Measurements from ENCODE around the gene ZC3H7A. TPM values are rescaled to one million over a fixed set of nuclear protein-coding genes. Genes with fewer than 3 reads are reported as not detected.

The ZC3H7A gene
- polyA plus RNA-seq, 3 donors: 72.8 to 98.0 (median 86.9) TPM

DNA sequence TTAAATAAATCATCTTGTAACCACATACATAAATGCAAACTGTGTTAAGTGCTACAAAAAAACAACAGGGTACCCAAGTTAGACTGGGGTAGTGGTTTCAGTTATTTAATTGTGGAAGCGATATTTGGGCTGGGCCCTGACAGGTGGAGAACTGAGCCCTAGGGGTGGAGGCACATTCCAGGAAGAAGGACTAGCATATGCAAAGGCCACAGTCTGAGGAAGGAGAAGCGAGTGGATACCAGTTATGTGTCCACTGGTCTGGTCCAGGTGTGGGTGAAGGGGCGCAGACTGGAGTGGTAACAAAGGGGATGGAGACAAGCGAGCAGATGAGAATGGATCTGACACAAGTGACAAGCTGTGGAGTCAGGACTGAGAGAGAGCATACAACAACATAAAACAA is 77.3 kb downstream of the ZC3H7A start:
- no peak for DNase-seq (ENCODE audit: extremely low read depth in 1 of 11, low read depth in 9 of 11, low spot score in 4 of 11)

DNA sequence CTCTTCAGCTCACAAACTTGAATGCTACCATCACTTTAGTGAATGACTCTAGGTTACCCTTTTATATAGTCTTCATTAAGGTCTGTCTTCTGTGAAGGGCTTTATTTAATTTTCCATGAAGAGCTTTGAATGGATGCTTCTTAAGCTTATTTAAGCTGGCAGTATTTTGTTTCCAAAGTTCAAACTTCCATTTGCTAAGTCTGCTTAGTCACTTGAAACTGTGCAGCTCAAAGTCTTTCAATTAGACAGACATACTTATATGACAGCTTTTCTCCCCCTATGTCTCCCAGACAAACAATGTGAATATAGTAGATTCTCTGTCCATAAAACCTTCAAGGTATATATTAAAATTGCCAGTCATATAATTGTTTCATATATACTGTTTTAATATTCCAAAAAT is 77.9 kb downstream of the ZC3H7A start:
- DNase-seq (ENCODE audit: extremely low read depth in 1 of 11, low read depth in 9 of 11, low spot score in 4 of 11): no peak

DNA sequence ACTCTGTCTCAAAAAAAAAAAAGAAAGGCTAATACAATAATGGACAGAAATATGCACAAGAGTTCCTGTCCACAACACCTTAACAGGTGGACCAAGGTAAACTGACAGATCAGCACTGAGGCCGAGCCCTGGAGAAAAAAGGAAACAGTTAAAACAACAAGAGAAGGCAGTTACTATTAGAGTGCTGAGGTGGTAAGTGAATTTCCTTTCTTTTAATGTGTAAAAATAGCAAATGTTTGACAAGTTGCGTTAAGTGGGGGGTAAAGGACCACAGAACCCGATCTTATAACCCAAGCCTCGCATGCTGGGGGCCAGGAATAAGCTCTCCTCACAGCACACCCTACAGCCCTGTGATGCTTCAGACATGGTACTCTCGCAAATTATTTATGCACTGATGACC is 79.2 kb downstream of the ZC3H7A start:
- no peak for DNase-seq (ENCODE audit: extremely low read depth in 1 of 11, low read depth in 9 of 11, low spot score in 4 of 11)

DNA sequence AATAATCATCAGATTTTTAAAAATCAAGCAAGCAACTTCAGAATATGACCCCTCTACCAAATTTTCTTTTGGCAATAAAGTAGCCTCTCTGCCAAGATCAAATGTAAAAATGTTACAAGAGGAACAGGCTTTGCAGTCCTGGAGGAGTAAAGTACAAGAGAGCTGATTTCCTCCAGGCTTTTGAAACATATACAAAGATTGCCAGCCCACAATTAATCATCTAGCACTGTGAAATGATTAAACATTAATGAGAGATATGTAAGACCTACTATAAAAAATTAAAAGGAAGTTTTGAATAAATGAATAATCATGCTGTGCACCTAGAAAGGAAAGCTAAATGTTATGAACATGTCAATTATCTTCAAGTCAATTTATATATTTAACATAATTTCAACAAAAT is 80.7 kb downstream of the ZC3H7A start:
- DNase-seq (ENCODE audit: extremely low read depth in 1 of 11, low read depth in 9 of 11, low spot score in 4 of 11): no peak

DNA sequence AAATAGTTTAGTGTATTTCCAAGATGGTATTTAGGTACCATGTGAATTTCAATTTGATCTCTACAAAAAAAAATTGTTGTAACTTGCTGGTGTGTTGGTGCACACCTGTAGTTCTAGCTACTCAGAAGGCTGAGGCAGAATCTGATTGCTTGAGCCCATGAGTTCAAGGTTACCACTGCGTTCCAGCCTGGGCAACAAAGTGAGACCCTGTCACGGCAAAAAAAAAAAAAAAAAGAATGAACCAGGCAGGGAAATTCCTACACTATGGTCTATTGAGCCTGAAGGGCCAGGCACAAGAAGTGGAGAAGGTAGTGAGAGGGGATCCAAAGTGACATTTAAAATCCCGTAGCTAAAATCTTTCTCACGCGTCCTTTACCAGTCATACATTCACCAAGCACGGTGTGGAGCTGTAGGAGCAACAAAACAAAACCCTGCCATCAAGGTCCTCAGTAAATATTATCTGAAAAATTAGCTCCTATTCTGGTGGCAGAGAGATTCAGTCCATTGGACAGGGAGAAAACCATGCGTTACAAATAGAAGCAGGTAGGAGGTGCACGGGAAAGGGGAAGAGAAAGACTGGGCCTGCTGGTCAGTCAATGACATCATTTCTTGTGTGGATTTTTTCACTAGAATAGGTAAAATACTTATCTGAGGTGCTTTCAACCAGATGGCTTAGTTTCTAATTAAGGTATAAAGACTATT is 81.7 kb downstream of the ZC3H7A start:
- DNase-seq (ENCODE audit: extremely low read depth in 1 of 11, low read depth in 9 of 11, low spot score in 4 of 11): no peak

DNA sequence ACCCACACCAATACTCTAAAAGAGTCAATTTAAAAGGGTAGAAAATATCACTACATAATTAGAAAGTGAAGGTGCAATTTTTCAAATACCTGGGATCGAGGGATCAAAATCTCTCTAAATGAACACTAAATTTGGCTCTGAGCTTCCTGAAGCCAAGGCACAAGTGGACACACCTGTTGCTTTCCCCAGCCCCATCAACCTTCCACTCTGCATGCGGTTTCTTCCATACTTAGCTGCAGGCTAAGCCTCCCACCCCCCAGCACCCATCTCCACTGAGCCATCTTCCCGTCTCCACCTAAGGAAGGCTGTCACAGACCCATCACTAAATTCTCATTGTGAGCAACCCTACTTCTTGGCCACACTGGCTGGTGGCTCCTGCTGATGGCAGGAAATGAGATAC is 84.9 kb downstream of the ZC3H7A start:
- no peak for DNase-seq (ENCODE audit: extremely low read depth in 1 of 11, low read depth in 9 of 11, low spot score in 4 of 11)

DNA sequence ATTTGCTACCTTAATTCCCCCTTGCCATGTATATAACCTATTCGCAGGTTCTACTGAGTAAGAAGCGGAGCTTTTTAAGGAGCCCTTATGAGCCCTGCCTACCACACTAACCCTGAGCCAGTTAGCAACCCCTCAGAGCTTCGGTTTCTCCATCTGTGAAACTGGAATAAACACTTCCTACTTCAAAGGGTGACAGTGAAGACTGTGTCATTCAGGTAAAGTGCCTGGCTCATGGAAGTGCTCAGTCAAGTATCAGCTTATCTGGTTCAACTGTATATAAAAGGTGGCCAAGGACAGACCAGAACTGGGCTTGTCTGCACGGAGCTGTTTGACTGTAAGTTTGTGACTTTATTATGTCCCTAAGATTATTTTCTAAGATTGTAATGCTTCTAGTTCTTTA is 85.4 kb downstream of the ZC3H7A start:
- DNase-seq (ENCODE audit: extremely low read depth in 1 of 11, low read depth in 9 of 11, low spot score in 4 of 11): no peak

DNA sequence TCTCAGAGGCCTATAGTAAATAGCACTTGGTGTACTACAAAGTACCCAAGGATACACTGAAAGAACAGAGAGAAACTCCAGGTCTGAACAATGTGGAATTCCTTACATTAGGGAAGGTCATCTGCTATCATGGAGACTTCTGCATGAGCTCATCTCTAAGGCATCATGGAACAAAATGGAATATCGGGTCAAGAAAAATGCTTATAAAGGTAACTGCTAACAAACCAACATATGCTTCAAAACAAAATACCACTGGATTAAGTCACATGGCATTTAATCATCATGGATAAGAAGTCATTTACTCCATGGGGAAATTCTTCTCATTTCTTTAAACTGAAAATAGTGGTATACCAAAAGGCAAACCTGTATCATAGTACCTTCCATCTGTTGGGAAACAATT is 88.6 kb downstream of the ZC3H7A start:
- no peak for DNase-seq (ENCODE audit: extremely low read depth in 1 of 11, low read depth in 9 of 11, low spot score in 4 of 11)

DNA sequence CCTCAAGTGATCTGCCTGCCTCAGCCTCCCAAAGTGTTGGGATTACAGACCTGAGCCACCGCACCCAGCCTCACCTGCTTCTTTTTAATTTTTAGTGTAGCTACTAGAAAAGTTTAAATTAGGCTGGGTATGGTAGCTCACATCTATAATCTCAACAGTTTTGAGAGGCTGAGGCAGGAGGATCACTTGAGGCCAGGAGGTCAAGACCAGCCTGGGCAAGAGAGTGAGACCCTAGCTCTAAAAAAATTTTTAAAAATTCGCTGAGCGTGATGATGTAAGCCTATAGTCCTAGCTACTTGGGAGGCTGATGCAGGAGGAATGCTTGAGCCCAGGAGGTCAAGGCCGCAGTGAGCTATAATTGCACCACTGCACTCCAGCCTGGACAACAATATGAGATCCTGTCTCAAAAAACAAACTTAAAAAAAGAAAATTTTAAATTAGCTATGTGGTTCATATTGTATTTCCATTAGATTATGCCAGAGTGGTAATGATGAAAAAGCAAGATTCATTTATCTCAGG is 89.3 kb downstream of the ZC3H7A start:
- no peak for DNase-seq (ENCODE audit: extremely low read depth in 1 of 11, low read depth in 9 of 11, low spot score in 4 of 11)

DNA sequence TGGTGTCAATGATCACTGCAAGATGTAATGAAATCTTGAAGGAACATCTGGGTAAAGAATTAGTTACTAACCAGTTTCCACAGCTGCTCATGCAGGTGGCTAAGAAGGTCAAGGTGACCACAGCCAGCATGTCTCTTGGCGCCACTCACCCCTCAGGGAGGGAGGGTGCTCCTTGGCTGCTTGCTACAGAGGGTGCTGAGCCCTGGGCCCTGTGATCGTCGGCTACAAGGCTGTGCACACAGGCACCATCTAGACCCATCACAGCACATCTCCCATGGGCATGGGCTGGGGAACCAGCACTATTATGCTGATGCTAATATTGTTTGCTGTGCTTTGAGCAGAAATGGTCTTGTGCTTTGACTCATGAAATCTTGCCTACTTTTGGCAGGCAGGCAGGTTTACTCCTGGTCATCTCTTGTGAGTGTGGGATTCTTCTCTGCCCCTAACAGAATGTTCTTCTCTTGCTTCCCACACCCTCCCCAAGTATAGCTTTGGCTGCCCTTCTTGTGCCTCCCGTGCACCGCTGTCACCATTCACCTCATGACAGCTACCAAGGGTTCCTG is 90.8 kb downstream of the ZC3H7A start:
- no peak for DNase-seq (ENCODE audit: extremely low read depth in 1 of 11, low read depth in 9 of 11, low spot score in 4 of 11)

DNA sequence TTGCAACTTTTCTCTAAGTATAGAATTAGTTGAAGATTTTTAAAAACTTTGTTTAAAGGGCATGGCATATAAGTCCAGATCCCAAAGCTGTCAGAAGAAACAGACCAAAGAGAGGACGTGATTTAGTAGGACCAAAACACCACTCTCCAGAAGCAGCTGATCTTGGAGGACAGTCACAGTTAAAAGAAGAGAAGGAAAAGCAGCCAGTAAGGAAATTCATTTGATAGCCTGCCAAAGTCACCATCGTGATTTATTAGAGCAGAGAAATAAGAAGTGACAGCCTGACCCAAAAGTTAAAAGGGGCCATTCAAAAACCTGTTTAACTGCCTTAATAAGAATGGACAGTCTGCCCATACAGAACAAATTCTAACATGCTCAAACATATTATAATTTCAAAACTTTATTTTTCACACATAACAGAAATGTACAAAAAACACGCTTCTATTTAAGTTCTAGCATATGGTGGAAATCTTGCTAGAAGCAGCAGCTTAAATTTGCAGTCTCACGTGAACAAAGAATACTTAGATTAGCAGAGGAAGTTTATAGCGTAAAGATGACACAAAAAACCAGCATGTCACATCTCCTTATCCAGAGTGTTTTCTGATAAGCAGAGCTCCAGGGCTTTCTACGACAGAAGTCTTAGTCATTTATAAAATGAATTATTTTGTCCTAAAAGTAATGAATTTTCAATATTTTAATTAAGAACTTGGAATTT is 91.6 kb downstream of the ZC3H7A start:
- no peak for DNase-seq (ENCODE audit: extremely low read depth in 1 of 11, low read depth in 9 of 11, low spot score in 4 of 11)

Other genes starting within 250 kb of the ZC3H7A start
- 100 to 1,000 TPM; 103 to 127 (median 110) TPM for gene LITAF, start 210.3 kb downstream of the ZC3H7A start, polyA plus RNA-seq (ENCODE audit: insufficient read length in 3 of 3)
- gene SNN, start 128.8 kb downstream of the ZC3H7A start, polyA plus RNA-seq (ENCODE audit: insufficient read length in 3 of 3): 10 to 100 TPM; 30.9 to 41.9 (median 37.3) TPM
- 10 to 100 TPM; 40.2 to 42.6 (median 41.7) TPM for gene TXNDC11, start 54.4 kb downstream of the ZC3H7A start, polyA plus RNA-seq (ENCODE audit: insufficient read length in 3 of 3)
- gene RSL1D1, start 54.3 kb upstream of the ZC3H7A start, polyA plus RNA-seq (ENCODE audit: insufficient read length in 3 of 3): 100 to 1,000 TPM; 214 to 289 (median 238) TPM
- gene GSPT1, start 118.7 kb upstream of the ZC3H7A start, polyA plus RNA-seq (ENCODE audit: insufficient read length in 3 of 3): 100 to 1,000 TPM; 104 to 132 (median 114) TPM
- gene NPIPB2, start 144.8 kb upstream of the ZC3H7A start, polyA plus RNA-seq (ENCODE audit: insufficient read length in 3 of 3): 10 to 100 TPM in 1 of 3 donors, 1 to 10 TPM in 2; 4.1 to 14.8 (median 5.4) TPM
- gene TNFRSF17, start 168.0 kb upstream of the ZC3H7A start, polyA plus RNA-seq (ENCODE audit: insufficient read length in 3 of 3): under 1 TPM; 0.15 to 0.34 (median 0.19) TPM
- gene SNX29, start 179.5 kb upstream of the ZC3H7A start, polyA plus RNA-seq (ENCODE audit: insufficient read length in 3 of 3): 10 to 100 TPM; 30.1 to 36.3 (median 36.2) TPM